Fibroblast of skin of left quadriceps (primary cell): ENCODE measurements around the gene ARHGAP26.

Experiments used
- DNase-seq, 2 experiments: peaks; one replicate each; pipeline ENCODE4 v3.0.0-alpha.2; 2013; ENCODE audit warnings: low read depth in 2 of 2

The ARHGAP26 gene

DNA sequence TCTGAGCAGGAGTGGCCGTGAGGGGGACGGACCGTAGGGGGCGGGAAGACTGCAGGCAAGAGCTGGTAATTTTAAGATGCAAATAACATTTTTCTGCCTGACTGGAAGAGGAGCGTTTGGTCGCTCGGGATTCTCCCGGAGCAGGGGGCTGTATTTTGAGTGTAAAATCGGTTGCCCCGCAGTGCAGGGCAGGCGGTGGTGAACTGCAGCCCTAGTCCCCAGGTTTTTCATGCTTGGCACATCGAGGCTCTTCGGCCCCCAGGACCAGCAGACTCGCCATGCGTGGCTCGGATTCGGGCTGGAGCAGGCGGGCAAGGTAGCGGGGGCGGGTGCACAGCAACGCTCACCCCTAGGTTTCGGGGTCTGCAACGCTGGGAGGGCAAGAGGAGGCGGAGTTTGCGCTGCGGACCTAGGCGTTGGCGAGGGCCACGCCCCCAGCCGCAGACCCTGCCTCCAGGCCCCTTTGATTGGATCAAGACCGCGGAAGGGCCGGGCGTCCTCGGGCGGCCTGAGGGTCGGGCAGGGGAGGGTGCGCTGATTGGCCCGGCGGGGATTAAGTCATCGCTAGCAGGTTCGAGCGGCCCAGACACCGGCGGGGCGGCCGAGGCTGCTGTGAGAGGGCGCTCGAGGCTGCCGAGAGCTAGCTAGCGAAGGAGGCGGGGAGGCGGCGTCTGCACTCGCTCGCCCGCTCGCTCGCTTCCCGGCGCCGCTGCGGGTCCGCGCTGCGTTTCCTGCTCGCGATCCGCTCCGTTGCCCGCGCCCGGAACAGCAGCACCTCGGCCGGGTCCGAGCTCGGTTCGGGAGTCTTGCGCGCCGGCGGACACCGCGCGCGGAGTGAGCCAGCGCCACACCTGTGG, at the start of gene ARHGAP26:
Gene ARHGAP26, plus strand, starts transcription at position 585 of the 857 bp plus-strand sequence. CDS start 385 bp downstream, outside the sequence.
- peak; percentile 89 to 90 for DNase-seq

DNA sequence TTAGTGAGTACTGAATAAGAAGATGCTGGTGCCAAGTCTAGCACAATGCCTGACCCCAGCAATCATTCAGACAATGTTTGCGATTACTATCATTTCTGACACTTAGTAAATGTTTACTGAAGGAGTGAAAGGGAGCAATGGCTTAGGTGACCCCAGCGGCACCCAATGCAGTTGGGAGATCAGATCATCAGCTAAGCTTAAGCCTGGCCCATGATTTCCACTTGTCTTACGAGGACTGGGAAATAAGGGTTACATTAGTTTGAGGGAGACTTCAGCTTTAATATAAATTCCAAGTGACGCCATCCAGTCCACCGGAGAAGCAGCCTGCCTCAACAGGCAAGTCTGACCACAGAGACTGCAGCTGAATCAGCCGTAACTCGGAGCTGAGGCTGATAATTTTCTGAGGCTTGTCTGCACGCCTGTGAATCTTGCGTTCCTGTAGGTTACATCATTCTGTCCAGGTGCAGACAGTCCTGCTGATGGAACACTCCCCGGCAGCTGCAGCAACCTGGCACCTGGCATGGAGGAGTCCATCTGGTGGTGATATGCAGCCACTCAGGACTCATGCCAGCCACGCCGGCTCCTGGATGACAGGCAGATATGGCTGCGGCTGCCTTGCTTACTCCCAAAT, 49.4 kb upstream of the ARHGAP26 start:
- no peak for DNase-seq

- DNase-seq, result no peak
Observed at GRCh38 chr5:142722146-142722545, 48.0 kb upstream of the ARHGAP26 start.

GRCh38 chr5:142722896-142723295, 47.3 kb upstream of the ARHGAP26 start:
- no peak for DNase-seq

DNA sequence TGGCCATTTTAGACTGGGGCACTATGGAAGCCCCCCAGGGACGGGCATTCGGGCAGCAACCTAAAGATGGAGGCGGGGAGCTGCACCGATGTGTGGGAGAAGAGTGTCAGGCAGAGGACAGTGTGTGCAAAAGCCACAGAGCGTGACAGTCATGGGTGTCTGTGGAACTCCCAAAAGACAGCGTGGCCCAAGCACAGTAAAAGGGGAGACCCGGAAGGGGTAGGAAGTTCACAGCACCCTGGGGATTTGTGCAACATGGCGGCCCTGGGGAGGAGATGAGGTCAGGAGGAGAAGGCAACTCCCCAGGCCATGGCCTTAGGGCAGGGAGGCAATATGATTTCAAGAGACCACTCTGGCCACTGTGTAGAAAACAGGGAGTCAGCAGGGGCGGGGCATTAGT, 45.4 kb upstream of the ARHGAP26 start:
- DNase-seq, result no peak

- DNase-seq, result no peak
Observed at GRCh38 chr5:142725231-142726187, 44.7 kb upstream of the ARHGAP26 start.

GRCh38 chr5:142726188-142726731, 43.9 kb upstream of the ARHGAP26 start:
- peak; percentile 93 to 94 for DNase-seq

DNA sequence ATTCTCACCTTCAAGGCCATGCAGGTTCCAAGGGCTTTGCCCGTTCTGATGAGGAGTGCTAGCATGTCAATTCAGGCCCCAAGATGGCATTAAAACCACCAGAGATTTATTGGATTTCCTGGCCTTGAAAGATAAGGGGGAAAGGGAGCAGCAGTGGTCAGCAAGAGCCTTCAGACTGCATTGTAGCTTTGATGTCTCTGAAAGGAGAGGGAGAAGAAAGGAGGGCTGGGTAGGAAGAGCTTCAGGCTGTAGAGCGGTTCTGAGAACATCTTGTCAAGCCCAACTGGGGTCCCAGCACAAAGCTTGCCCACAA, 42.5 kb upstream of the ARHGAP26 start:
- no peak for DNase-seq

DNA sequence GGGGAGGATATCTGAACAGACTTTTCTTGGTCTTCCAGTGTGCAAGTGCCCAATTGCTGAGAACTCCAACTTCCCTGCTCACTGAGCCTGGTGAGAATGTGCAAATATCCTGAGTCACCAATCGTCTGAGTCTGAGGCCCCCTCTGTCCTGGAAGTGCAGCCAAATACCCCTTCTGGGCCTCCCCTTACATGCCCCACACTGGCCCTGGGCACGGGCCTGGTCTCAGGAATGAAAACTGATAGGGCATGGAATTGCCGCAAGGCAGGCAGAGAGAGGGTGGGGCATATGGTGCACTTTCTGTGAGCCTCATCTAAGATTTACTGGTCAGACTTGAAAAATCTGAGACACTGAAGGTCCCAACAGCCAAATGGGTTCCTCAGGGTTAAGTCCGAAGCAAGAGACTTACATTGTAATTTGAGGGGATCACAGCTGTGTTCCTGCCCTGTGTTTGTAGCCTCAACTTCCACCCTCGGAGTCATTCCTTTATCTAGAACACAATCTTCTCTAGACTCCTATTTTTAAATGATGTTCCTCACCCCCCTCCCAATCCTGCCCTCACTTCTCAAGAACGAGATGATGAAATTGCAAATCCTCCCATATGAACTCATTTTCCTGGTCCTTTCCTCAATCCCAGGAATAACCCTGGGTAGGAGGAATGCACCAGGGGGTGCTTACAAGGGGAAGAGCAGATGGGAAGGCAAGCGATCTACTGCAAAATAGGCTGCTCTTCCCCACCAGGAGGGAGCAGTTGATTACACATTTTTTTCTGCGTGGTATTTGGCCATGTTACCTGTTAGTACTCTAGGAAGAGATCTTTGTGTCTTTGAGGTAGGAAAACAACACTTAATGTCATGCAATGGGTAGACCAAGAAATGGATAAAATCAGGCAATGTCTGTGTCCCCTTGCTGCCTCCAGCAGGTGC, 34.6 kb upstream of the ARHGAP26 start:
- DNase-seq, result no peak

- no peak for DNase-seq
Observed at GRCh38 chr5:142736247-142736632, 33.9 kb upstream of the ARHGAP26 start.

DNA sequence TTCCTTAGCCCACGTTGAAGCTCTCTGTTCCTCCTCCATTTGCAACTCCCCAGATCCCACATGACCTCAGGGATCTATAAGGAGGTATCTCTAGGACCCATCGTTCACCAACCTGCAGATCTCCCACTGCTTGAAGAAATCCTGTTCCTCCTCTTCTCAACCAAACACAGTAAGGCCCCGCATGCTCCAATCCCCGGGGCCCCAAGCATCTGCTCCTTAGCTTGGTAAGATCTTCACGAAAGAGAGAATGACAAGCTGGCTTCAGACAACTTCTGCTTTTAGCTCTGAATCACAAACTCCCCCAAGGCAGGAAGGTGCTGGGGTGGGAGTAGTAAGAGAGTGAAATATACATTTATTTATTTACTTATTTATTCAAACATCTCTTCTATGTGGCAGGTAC, 33.0 kb upstream of the ARHGAP26 start:
- no peak for DNase-seq

DNA sequence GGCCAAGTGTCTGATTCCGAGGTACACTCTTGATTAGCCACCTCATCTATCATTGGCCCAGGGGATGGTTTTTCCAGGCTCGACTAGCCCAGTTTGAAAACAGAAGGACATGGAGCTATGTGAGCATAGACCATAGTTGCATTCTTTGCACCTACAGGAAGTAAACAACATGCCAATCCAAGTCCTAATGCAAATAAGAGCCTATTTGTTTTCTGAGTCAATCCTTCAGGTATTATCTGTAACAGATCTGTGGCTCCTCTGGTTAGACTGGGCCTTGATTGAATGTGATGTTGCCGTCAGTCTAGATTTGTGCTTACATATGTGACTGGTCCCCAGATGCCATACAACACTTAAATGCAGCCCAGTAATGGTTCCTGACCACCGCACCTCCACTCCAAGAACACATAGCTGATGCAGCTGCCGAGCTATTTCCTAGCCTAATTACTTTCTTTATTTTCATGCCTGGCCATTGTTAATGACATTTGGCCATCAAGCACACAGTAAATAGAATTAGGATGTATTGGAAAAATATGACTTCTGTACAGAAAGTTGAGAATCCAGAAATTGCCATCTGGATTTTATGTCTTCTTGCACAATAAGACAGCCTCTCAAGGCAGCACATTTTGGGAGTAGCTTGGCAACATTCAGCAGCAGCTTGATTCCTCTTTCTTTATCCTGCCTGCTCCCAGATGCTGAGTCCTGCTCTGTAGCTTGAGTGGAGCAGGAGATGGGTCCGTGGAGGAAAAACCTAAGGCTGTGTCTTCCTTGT, 29.5 kb upstream of the ARHGAP26 start:
- DNase-seq, result peak in 1 of 2 experiments; percentile 70

DNA sequence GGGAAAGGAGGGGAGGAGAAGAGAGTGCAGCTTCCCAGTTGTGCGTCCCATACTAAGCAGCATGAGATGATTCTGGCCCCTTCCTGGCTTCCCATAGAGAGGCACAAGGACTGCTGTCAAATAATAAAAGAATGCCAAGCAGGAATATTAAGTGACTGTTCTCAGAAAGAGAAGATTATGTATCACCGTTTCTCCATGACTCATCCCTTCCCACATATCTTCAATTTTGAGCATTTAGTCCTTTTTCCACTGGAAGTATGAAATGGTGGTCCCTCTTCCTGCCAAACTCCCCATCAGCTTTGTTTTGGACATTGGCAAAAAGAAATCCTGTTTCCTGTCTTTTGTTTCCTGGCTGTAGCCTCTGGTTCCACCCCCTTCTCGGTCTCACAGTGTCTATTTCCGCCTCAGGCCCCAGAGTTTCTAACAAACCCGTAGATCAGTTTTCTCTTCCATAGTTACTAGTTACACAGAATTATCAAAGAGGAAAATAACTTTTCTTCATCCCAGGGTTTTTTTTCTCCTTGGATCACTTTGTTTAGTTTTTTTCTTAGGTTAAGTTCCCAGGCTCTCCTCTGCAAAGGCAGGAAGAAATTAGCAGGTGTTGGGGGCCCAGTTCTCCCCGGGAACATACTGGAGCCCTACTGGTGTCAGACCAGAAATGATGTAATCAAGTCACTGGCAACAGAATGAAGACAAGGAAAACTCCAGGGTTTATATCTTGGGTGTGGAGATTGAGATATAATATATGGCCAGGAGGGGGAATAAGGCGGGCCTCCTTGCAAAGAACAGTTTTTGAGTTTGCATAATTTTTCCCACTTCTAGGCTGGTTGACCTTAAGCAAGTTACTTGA, 26.4 kb upstream of the ARHGAP26 start:
- DNase-seq, result no peak

GRCh38 chr5:142745268-142745667, 24.9 kb upstream of the ARHGAP26 start:
- no peak for DNase-seq

GRCh38 chr5:142746532-142747433, 23.4 kb upstream of the ARHGAP26 start:
- no peak for DNase-seq

- DNase-seq, result no peak
Observed at GRCh38 chr5:142748132-142748531, 22.0 kb upstream of the ARHGAP26 start.

DNA sequence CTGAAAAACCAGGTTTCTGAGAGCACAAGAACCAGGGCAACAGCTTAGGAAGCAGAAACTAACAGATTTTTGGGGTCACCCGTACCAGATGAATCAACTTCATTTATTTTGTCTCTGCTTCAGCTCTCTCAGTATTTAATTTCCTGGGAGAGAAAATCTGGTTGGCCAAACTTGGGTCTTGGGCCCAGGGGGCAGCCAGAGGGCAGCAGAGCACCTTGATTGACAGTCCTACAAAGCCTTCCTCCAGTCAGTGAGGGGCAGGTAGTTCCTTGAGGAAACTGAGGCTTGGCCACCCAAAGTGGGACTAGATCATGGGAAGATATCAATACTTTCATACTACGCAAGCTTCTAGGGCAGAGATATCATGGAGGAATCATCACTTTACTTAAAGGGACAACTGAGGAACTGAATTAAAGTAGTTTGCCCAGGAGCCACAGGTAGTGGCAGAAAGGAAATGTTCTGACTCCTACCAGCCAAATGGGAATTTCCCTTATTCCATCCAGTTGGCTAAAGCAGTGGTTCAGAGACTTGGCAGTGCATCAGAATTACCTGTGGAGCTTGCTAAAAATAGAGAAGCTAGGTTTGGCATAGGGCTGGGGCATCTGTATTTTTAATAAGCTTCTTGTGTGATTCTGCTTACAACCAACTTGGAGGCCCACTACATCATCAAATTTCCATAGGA, 21.5 kb upstream of the ARHGAP26 start:
- DNase-seq, result no peak
